ENCODE measurements around the gene TOP3B.

TOP3B gene

DNA sequence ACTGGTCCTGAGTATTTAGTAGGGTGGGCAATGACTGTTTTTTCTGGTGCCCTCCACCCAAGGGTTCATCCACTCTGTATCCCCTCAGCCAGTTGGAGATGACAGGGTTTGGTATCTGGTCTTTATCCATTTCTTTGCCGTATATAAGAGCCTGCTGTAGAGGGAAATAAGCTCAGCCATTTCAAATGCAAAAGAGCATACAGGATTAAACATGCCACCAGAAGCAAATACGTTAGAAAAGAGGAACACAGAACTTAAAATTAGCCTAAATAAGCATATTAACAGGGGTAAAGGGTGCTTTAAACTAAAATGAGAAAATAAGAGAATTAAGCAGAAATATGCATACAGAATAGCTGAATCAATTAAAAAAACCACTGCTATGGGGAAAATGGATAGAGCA lies 27.8 kb upstream of the TOP3B start:
- DNase-seq: no peak

DNA sequence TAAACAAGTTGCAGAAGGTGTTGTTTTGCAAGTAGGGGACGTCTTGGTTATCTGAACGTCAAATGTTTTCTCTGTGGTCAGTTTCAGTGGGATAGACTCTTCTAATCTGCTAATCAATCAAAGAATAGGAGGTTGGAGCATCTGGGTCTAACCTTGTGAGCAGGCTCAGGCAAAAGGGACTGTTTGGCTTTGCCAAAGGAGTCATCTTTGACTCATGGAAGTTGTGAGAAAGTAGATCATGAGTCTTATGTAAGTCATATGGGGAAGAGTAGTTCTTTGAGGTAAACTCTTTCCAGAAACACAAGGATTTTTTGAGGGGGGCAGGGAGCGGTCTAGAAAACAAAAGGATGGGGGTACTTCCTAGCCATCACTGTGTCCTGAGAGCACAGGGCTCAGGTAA lies 27.1 kb upstream of the TOP3B start:
- no peak for DNase-seq

DNA sequence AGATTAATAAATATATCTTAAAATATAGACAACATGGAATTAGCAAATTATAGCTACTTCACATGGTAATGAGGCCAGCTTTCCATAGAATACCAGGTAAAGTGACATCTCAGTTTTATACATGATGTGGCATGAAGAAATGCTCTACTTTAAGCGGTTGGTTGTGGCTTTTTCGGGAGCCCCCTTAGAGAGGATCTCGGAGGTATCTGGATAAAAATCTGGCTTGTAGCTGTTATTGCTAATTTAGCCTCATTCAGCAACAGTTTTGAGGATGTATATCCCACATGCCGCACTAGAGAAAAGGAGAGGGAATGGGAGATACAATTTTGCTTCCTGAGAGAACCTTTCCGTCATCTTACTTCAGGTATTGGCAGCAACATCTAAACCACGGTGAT lies 24.0 kb upstream of the TOP3B start:
- no peak for DNase-seq

DNA sequence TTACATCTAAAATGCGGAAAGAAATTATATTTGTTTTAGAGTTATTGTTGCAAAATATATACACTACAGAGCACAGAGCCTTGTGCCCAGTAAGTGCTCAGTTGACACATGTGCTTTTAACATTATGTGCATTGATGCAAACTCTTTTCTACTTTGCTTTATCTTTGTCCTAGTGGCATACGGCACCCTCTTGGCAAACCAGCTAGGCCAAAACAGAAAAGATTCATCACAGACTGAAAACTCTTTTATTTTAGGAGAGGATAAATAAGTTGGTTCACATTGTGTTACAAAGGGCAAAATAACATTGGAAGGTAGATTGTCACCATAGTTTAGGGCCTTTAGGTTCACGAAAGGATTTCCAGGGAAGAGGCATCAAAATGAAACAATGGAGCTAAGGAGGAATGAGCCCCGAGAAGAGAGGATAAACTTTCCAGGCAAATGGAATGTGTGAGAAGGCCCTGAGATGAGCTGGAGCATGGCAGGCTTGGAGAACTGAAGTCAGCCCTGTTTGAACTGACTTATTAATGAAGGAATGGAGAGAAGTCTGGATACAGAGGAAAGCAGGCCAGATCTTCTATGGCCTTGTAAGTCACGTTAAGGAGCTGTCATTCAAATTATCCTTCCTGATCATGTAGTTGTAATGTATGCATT lies 23.5 kb upstream of the TOP3B start:
- no peak for DNase-seq

DNA sequence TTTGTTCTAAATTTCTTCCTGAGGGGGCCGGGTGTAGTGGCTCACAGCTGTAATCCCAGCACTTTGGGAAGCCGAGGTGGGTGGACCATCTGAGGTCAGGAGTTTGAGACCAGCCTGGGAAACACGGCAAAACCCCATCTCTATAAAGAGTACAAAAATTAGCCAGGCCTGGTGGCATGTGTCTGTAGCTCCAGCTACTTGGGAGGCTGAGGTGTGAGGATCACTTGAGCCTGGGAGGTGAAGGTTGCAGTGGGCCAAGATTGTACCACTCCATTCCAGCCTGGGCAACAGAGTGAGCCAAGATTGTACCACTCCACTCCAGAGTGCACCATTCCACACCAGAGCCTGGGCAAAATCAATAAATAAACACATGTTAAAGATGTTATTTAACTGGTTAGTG lies 20.6 kb upstream of the TOP3B start:
- no peak for DNase-seq

DNA sequence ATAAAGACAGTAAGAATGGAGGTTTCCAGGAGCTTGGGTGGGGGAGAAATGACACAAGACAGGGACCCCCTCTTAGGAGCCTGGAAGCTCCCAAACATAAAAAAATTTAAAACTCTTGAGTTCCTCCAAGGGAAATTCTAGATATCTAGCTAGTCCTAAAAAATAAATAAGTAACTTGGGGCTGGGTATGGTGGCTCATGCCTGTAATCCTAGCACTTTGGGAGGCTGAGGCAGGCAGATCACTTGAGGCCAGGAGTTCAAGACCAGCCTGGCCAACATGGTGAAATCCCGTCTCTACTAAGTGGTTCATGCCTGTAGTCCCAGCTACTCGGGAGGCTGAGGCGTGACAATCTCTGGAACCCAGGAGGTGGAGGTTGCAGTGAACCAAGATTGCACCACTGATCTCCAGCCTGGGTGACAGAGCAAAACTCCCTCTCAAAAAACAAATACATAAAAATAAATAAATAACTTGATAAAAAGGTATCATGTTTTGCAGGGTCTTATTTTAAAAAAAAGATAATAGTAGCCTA lies 20.0 kb upstream of the TOP3B start:
- no peak for DNase-seq

DNA sequence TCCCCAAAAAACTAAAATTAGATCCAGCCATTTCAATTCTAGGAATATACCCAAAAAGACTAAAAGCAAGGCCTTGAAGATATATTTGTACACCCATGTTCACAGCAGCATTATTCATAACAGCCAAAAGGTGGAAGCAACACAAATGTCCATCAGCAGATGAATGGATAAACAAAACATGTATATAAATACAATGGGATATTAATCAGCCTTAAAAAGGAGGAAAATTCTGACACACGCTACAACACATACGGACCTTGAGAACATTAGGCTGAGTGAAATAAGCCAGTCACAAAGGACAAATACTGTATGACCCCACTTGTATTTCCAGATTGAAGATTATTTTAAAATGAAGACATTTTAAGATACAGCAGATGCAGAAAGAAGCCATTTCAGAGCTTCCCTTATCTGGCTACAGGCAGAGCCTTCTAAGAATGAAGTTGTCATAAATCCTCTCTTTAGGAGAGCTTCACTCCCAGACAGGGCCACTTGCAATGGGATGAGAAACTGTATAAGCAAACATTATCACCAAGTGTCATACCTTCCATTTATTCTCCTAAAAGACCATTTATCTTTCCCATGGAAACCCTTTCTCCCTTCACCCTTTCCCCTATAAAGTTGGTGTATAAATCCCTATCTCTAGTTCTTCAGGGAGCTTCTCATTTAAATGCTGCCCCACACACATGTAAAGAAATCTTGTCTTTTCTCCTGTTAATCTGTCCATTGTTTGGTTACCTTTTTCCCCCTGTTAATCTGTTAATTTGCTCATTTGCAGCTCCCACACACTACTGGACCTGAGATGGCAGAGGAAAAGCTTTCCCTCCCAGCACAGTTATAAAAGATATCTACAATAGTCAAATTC lies 19.3 kb upstream of the TOP3B start:
- no peak for DNase-seq

DNA sequence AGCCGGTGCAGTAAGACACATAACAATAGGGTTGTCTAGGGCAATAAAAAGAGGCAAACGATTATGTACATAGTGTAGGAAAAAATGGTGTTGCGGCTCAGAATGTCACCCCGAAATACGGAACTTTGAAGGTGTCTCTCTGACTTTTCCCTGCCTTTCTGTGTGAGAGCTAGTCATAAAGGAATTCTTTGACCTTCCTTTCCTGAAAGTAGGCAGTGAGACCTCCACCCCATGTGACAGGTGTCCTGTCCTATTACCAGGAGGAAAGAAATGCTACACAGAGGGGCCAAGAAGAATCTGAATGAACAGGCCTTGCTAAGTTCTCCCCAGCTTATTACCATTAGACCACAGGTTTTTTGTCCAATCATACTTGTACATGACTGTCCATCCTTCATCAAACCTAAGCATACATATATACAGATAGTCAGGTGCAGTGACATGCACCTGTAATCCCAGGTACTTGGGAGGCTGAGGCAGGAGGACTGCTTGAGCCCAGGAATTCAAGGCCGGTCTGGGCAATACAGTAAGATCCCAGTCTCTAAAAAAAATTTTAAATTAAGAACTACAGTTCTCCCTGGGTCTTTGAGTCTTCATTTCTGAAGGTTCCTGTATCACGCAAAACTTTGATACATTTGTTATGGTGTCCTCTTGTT lies 16.1 kb upstream of the TOP3B start:
- DNase-seq: no peak

DNA sequence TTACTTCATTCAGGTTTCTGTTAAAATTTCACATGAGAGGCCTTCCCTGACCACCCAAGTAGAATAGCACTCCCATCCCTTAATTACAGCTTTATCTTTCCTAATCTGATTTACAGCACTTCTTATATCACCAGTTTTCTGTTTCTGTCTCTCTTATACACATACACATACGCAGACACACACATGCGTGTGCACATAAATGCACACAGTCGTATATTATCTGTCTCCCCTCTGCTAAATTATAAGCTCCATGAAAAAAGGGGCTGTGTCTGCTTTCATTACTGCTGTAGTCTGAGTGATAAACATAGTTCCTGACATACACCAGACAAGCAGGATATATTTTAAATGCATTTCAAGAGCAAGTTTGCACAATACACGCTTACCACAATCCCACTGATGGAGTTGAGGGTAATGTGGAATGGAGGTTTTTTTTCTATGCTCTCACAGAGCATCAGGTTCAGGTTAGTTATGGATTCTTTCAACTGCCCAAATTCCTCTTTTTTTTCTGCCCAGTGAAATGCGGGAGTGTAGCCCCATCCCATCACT lies 13.7 kb upstream of the TOP3B start:
- no peak for DNase-seq

DNA sequence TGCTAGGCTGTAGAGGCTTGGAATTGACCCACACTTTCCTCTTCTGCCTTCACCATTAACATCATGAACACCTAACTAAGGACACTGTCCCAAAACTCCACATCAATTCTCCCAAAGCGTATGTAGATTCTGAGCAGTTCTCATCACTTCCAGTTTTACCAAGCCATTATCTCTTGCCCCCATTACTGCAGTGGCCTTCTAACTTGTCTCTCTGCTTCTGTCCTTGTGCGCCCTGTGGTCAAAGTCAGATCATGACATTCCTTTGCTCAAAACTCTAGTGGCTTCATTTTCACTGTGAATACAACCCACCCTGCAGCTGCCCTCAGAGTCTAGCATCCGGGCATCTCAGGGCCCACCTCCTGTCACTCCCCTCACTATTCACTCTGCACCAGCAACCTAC lies 13.1 kb upstream of the TOP3B start:
- no peak for DNase-seq

DNA sequence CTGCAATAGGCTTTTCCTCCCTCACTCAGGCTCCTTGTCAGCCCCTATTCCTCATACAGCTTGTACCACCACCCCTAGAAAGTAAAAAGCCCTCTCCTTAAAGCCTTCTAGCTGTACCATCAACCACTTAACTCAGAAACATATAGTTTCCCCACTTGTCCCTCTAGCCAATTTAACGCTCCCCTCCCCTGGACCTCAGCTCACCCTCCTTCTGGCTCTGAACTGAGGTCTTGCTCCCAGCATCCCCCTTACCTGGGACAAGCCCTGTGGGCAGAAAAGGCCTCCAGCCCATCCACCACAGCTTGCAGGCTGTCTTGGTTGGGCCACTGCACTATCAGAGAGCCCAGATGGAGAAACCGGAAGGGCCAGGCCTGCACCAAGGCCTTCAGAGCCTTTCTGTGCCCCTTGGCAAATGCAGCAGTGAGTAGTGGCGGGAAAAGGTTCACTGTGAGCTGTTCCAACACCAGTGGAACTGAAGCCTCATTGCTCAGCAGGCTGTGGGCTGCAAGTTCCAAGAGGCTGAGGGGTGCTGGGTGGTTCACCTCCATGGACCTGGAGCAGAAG lies 12.4 kb upstream of the TOP3B start:
- no peak for DNase-seq

DNA sequence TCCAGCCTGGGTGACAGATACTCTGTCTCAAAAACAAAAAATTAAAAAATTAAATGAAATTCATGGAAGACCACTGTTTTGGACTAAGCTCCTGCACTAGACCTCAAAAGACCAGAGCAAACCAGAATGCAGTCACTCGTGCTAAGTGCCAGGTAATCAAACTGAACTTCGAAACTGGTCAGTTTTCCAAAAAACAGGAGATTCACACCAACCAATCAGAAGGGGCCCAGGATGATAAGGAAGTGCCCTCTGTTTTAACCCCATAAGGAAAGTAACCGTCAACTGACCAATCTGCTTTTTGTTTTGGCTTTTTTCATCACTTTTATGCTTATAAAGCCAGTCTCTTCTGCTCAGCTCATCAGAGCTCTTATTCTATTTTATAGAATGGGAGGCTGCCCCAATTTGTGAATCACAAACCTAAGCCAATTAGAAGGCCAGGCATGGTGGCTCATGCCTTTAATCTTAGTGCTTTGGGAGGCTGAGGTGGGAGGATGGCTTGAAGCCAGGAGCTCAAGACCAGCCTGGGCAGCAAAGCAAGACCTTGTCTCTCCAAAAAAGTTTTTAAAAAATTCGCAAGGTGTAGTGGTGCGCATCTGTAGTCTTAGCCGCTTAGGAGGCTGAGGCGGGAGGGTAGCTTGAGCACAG lies 10.1 kb upstream of the TOP3B start:
- no peak for DNase-seq

DNA sequence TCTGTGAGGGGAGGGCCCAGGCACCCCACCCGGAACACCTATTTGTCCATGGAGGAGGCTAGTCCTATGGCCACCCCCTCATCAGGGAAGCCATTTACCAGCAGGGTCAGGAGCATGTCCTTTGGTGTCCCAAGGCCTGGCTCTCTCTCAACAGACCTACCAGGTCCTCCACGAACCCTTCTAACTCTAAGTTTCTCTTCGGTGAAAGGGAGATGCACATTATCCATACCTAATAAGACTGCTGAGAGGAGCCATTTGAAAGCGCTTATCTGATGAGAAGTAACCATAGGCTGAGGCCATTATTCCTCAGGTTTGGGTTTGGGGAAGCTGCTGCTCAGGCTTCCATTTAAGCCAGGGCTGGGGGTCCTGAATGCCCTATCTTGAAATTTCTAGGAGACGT lies 9.2 kb upstream of the TOP3B start:
- DNase-seq: no peak

DNA sequence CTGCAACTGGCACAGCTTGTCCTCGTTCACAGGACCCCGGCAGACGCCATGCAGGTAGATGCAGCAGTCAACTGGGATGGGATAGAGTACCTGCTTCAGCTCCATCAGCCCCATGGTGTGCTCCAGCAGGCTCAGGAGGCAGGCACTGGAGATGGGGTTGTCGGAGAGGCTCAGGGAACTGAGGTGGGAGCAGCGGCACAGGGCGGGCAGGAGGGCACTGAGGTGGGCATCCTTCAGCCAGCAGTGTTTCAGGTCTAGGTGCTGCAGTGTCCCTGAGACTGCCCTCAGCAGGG lies 8.7 kb upstream of the TOP3B start:
- DNase-seq: no peak

DNA sequence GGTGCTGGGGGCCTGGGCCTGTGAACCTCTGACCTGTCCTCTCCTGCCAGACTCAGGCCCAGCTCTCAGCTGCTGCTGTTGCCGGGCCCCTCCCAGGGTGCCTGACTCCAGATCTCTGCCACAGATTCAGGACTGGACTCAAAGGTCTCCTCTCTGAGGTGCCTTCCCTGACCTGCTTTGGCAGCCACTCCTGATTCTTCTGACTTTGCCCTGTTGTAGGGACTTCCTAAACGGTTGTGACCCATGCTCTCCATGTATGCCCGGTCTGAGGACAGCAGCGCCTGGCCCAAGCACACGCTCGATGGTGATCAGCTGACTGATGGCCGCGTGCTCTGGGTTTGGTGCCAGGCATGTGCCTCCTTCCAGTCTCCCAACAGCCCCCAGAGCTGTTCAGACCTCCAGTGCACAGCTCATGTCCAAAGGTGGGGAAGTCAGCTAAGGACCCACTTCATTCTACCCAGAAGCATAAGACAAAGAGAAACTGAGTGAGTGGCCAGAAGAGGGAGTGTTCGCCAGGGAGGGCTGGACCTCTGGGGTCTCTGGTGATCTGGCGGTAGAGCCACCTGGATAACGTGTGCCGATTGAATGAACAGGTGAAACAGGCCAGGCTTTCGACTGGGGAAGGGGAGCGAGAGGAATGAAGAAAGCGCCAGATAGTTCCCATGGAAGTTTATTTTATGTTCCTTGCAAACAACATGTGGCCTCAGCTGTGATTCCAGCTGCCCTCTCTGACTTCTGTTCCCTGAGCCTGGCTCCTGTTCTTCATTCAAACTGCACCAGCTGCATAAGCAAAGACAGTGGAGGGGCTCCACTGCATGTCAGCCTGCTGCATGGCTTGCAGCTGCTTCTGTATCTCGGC lies 8.1 kb upstream of the TOP3B start:
- no peak for DNase-seq

DNA sequence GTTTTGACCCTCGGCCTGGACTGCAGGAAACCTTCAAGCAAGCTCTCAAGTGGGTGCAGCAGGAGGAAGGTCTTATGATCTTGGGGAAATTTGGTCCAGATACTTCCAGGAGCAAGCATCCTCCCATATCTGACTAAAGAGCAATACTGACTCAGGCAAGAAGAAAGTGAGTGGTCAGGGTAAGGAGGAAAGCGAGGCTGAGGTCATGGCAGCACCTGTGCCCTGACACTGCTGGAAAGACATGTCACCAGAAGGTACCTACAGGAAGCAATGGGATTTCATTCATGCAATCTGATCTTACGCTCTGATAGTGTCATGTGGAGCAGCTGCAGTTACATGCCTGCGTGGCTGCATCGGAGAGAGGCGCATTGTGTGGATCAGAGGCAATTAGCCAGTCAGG lies 6.5 kb upstream of the TOP3B start:
- no peak for DNase-seq

DNA sequence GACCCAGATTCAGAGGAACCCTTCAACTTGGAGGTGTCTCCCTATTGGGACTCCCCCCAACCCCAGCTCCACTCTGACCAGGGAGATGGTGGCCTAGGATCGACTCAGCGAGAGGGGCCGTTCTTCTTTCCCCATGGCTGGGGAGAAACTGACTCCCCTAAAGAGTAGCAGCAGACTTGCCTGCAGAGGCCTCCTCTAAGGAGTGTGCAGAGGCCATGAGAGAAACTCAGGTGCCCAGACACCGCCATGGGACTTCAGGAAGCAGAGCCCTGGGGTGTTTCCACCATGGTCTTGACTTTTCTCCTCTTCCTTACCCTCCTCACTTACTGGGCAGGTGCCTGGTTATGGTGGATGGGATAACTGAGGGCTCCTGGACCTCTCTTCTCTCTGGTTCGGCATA lies 2.6 kb upstream of the TOP3B start:
- no peak for DNase-seq

DNA sequence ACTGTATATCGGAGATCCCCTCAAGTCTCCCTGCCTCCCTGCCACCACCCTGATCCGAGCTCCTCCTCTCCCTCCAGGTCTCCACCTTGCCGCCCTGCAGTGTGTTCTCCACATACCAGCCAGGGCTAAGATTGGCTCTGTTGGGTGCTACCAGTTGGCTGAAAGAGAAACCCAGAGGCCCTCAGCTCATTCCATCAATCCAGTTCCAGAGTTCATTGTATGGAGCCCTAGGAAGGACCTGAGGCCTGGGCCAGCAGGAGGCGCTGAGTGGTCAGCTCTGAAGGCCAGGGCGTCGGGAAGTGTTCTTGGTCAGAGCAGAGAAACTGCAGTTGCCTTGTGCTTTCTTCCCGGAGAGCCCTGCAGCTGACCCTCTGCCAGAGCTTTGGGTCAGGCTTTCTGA lies 2.2 kb upstream of the TOP3B start:
- no peak for DNase-seq

DNA sequence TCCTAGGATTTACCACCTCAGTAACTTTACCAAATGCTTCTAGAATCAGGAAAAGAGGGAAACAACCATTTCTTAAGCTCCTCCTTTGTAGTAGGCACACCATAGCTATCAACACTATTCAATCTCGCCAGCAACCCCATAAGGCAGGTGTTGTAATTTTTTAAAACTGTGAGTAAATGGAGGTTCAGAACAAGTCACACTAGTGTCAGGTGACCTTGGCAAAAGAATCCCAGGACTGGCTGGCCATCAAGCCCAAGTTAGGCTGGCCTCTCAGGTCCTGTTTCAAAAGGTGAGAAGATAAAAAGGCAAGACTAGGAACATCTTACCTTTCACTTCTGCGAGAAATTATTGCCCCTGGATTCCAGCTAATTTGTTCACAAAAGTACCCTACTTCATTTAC lies 713 bp downstream of the TOP3B start:
- DNase-seq: no peak

DNA sequence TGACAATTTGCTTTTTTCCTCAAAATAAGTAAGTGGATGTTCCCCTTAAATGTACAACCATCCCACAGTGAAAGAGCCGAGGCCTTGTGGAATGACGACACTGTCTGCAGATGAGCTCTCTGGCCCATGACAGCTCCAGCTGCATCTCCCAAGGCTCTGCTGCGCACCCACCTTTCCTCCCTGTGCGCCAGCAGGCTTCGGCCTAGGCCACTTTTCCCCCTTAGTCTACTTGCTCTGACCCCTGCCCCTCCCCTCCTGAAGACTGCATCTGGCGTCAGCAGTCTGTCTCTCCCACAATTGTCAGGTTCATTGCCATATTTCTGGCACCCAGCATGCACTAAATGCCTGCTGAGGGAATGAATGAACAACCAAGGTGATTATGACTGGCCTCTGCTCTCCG lies 2.0 kb downstream of the TOP3B start:
- no peak for DNase-seq

DNA sequence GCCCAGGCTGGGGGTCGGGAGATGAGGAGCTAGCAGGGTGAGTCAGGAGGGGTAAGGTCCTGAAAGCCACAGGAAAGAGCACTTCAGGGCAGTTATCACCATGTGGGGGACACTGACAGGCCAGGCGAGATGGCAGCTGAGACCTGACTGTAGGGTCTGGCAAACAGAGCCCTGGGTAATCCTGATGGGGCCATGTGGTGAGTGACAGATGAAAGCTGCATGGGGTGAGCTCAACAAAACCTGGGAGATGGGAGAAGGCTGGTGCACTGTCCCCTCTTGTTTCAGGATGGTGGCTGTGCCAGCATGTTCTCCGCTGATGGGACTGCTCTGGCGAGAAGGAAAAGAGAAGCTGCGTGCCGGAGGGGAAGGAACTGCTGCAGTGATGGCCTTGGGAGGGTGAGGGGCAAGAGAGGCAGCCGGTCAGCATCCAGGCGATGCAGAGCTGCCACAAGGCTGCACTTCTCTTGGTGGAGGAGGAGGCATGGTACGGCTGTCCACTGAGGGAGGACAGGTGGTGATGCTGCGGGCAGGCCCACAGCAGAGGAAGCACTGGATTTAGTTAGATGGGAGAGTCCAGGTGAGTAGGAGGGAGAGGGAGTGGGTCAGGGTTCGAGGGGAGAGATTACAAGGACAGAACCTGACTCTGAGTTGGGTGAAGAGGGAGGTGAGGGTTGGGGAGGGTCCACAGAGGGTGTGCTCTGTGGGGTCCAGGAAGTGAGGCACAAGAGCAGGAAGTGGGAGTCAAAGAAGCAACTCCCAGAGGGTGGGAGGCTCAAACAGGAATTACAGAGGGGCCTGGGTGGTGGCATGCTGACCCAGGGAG lies 3.8 kb downstream of the TOP3B start:
- DNase-seq: no peak

All from activated gamma-delta T cell treated with Interleukin-2 at 50 U/mL for 16 hours (primary cell).